IgD-negative memory B cell (primary cell): ENCODE data around the gene SPPL2A. TPM values are rescaled to one million over a fixed set of nuclear protein-coding genes. Genes with fewer than 3 reads are reported as not detected.

Source experiments
- polyA plus RNA-seq: library from polyadenylated mRNA; unstranded; fragments of 300-500 nt; fragmentation: Illumina TruSeq; gene quantifications from one replicate; pipeline ENCODE4 v1.2.3, GENCODE V29; 2021

The SPPL2A gene
- polyA plus RNA-seq, 1 donor from 2014 or later = 63.6 TPM

Other genes with a start within 250 kb of the SPPL2A start
- gene USP50, start 219.0 kb downstream of the SPPL2A start, polyA plus RNA-seq = not detected
- gene TRPM7, start 78.9 kb downstream of the SPPL2A start, polyA plus RNA-seq = 13.8 TPM
- 2.5 TPM for gene AP4E1, start 143.0 kb upstream of the SPPL2A start, polyA plus RNA-seq